Pancreas (tissue), 10 donors: ENCODE data around the gene CDKL1. TPM values are rescaled to one million over a fixed set of nuclear protein-coding genes. Genes with fewer than 3 reads are reported as not detected.

Source experiments
- ATAC-seq, 4 donors: fragments of 200-7000 bp; cut with Tn5 transposase; one replicate each; pipeline versions ENCODE4 v1.8.0 to v1.9.1; 2020; ENCODE audit warnings: mild to moderate bottlenecking in 4 of 4, moderate library complexity in 4 of 4
- DNase-seq, 6 donors: peaks; one replicate each; pipeline ENCODE4 v3.0.0-alpha.2; 2020
- FAIRE-seq: peaks from 2 replicates; lab custom pipeline; 2012; peaks lifted over from hg19 to GRCh38; lab: Jason Lieb, UNC
- H3K27ac ChIP-seq, 4 donors: fragments of 200-600 bp; sonication (generic); 1 replicate in 3 of 4; 2 replicates in 1 of 4; pipeline versions ENCODE4 v1.5.0 to v1.8.0; 2020
- H3K27me3 ChIP-seq, 4 donors: fragments of 200-600 bp; one replicate each; pipeline ENCODE4 v1.8.0; 2021
- H3K36me3 ChIP-seq, 3 donors: fragments of 200-600 bp; sonication (generic) in 1 of 3; one replicate each; pipeline versions ENCODE4 v1.5.0 to v1.8.0; 2020 to 2021
- H3K4me1 ChIP-seq, 3 donors: fragments of 200-600 bp; one replicate each; pipeline ENCODE4 v1.8.0; 2021
- H3K4me3 ChIP-seq, 4 donors: fragments of 200-600 bp; sonication (generic) in 2 of 4; one replicate each; pipeline versions ENCODE4 v1.5.0 to v1.8.0; 2020 to 2021
- H3K9me3 ChIP-seq, 4 donors: fragments of 200-600 bp; one replicate each; pipeline ENCODE4 v1.8.0; 2021
- CTCF ChIP-seq, 4 donors: fragments of 200-600 bp; sonication (generic) in 3 of 4; IDR thresholded peaks; one replicate each; pipeline versions ENCODE4 v1.5.0 to v1.8.0; 2021; ENCODE audit warnings: antibody characterized with exemption in 4 of 4
- WGBS, 2 donors: extraction: QIAGEN DNeasy Blood & Tissue Kit; methylation state at CpG; one replicate each; pipeline ENCODE4 v1.1.7; 2013; 5-methylcytosine and 5-hydroxymethylcytosine counted together
- intact Hi-C, 3 donors: fragments of 100-400 bp; cut with DNase I; formaldehyde crosslinking; loops; one replicate each; pipeline versions ENCODE4 v1.11.1 to v1.14.2; 2022
- polyA plus RNA-seq, 2 donors: library from polyadenylated mRNA; stranded (reverse); fragments of 200-250 nt; gene quantifications; one replicate each; pipeline ENCODE4 v1.2.3, GENCODE V29; 2013
- total RNA-seq, 6 donors: library from RNA; stranded (reverse); fragmentation: NEBNext Ultra II Directional in 4 of 6; extraction: Animal tissue kit (Norgen Biotek cat#: 25700) in 4 of 6; gene quantifications; one replicate each; pipeline versions ENCODE4 v1.2.1 to v1.2.4, GENCODE V29; 2021 to 2023
- donor health status: healthy with polysubstance abuse.
- donor health status: DM: no; HTN: no; CAD: no; lungs with moderate emphysema.
- donor health status: DM: no; HTN: no; CAD: no.
- donor health status: control.
- donor health status: control.
- donor health status: Bipolar disorder and iron deficiency.
- donor health status: DM: yes; HTN: yes; CAD: no.
- donor health status: DM: no; HTN: no; CAD: no.
- donor health status: DM: no; HTN: no; CAD: no.
- donor health status: DM: yes; HTN: yes; CAD: no.

Gene CDKL1
- total and polyA plus RNA-seq, 8 donors = 0.56 to 5.5 (median 3.7) TPM

DNA sequence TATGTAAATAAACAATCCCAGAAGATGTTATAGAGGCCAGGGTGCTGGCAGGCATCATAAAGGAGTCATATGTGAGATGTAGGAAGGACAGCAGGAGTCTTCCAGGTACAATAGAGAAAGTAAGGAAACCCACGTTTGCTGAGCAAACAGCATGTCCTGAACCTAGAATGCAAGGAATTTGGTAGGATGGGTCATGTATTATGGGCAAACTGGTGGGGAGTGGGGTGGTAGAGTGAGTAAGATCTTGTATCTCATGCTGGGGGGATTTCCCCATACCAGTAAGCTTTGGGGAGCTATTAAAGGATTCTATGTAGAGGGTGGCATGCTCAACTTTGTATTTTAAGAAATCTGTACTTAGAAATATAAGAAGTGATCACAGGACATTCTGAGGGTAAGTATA is 41.0 kb downstream of the CDKL1 start:
- no peaks in the 10 kb centered on the region for H3K36me3 ChIP-seq
- intact Hi-C loops = no loop called here
- H3K27ac ChIP-seq = no peak overlapping the region
- FAIRE-seq (no peak), ATAC-seq (no peak), DNase-seq (no peak)
- peaks cover 0 to 6% (median 0%) of the 10 kb centered on the region in 3 donors for H3K4me1 ChIP-seq
- H3K4me3 ChIP-seq = no peak overlapping the region
- WGBS, 2 donors = 86 to 89% methylated on average over 1 of the region's 1 CpG
- H3K9me3 ChIP-seq = no peaks in the 10 kb centered on the region
- no peaks in the 10 kb centered on the region for H3K27me3 ChIP-seq
- TF ChIP-seq CTCF (IDR thresholded peaks at IDR 0.05) = no peak

GRCh38 chr14:50354527-50354926 is 42.2 kb downstream of the CDKL1 start:
- Histone ChIP-seq H3K36me3 (no peaks in the 10 kb centered on the region), H3K4me3 (no peak overlapping the region), H3K27me3 (no peaks in the 10 kb centered on the region), H3K27ac (no peak overlapping the region), H3K4me1 (peaks cover 0 to 3% (median 0%) of the 10 kb centered on the region in 3 donors), H3K9me3 (no peaks in the 10 kb centered on the region)
- WGBS, 2 donors = 33 to 66% methylated on average over 1 of the region's 1 CpG
- no peak for ATAC-seq
- TF ChIP-seq CTCF (IDR thresholded peaks at IDR 0.05) = no peak
- FAIRE-seq = no peak
- DNase-seq = no peak
- intact Hi-C loops = no loop called here

DNA sequence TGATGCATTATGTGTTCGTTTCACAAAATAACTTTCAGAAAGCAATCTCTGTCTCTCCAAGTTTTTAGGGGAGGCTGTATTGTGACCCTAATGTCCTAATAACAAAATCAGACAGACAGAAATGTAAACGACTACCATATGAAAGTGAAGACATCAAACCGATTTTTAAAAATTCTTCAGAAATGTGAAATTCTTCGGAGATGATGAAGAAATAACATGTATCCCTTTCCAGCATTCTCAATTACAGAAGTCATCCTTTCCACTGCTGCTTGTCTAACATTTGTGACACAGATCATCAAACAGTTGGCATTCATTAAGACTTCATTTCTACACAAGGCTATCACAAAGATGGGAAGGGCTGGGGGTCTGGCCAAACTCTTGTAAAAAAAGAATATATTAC is 43.6 kb downstream of the CDKL1 start:
- Histone ChIP-seq H3K27me3 (no peaks in the 10 kb centered on the region), H3K9me3 (no peaks in the 10 kb centered on the region), H3K27ac (no peak overlapping the region), H3K4me3 (no peak overlapping the region), H3K4me1 (no peaks in the 10 kb centered on the region), H3K36me3 (no peaks in the 10 kb centered on the region)
- TF ChIP-seq CTCF (IDR thresholded peaks at IDR 0.05) = no peak
- no peak for ATAC-seq
- DNase-seq = no peak
- 80 to 81% methylated on average over 4 of the region's 4 CpGs for WGBS, 2 donors
- intact Hi-C loops = no loop called here
- no peak for FAIRE-seq

DNA sequence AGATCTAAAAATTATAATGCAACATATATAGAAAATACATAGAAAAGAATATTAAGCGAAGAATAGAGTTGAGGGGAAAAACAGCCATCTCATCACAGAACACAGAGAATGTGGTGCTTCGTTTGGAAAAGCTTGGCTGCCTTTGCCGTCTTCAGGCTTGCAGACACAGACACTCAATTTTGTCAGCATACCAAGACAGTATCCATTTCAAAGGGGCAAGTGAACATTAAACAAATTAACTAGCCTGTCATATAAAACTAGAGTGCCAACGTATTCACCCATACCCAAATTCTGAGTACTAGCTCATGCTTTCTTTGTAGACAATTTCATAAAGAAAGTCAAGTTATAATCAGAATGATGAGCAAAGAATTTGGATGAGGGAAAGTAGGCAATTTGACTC is 44.1 kb downstream of the CDKL1 start:
- TF ChIP-seq CTCF (IDR thresholded peaks at IDR 0.05) = no peak
- WGBS, 2 donors = 83 to 92% methylated on average over 4 of the region's 4 CpGs
- intact Hi-C loops = no loop called here
- no peak overlapping the region for H3K4me3 ChIP-seq
- peaks cover 0 to 3% (median 0%) of the 10 kb centered on the region in 3 donors for H3K4me1 ChIP-seq
- no peak for ATAC-seq
- no peak for FAIRE-seq
- H3K9me3 ChIP-seq = no peaks in the 10 kb centered on the region
- no peak overlapping the region for H3K27ac ChIP-seq
- H3K36me3 ChIP-seq = no peaks in the 10 kb centered on the region
- no peaks in the 10 kb centered on the region for H3K27me3 ChIP-seq
- DNase-seq = no peak

DNA sequence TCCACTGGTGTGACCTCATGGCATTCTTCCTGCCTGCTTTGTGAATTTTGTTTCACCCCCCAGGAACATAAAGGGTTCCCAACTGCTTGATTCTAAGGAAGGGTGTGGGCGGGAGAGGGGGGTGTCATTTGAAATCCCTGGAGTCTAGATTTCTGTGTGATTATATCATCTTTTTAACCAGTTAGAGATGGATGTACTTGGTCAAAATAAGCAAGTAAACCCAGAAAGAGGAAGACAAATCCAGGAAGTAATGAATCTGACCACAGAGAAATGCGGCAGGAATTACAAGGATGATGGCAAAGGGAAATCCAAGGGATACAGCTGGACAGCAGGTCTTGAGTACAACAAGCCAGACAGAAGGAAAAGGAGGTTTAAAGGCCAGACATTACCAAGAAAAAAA is 45.7 kb downstream of the CDKL1 start:
- Histone ChIP-seq H3K36me3 (no peaks in the 10 kb centered on the region), H3K9me3 (no peaks in the 10 kb centered on the region), H3K4me1 (peaks cover 0 to 7% (median 0%) of the 10 kb centered on the region in 3 donors), H3K27ac (no peak overlapping the region), H3K4me3 (no peak overlapping the region), H3K27me3 (no peaks in the 10 kb centered on the region)
- FAIRE-seq = no peak
- no peak for ATAC-seq
- no peak for DNase-seq
- TF ChIP-seq CTCF (IDR thresholded peaks at IDR 0.05) = no peak
- WGBS, 2 donors = 86 to 96% methylated on average over 2 of the region's 2 CpGs
- intact Hi-C loops = no loop called here
